GM12878 (cell line): ENCODE measurements around the gene DEK. TPM values are rescaled to one million over a fixed set of nuclear protein-coding genes. Genes with fewer than 3 reads are reported as not detected.
A peak's percentile ranks its signal among the peaks of the same experiment; 100 is the strongest.

ENCODE experiments used
- E2F4 ChIP-seq: IDR thresholded peaks from 2 replicates; pipeline ENCODE4 v1.6.1; 2012; ENCODE audit warnings: low read depth, low read length, improper control_type of control experiment
- EGR1 ChIP-seq, 2 experiments: IDR thresholded peaks; 1 replicate in 1 of 2; 2 replicates in 1 of 2; pipeline ENCODE4 v1.6.1; 2011 to 2012; ENCODE audit warnings: low read depth in 2 of 2, low read length in 2 of 2, borderline replicate concordance in 1 of 2, mild to moderate bottlenecking in 1 of 2, moderate library complexity in 1 of 2
- ELK1 ChIP-seq: IDR thresholded peaks from 2 replicates; pipeline ENCODE4 v1.6.1; 2012; ENCODE audit warnings: low read depth, low read length, improper control_type of control experiment
- FOS ChIP-seq: IDR thresholded peaks from 3 replicates; pipeline ENCODE4 v1.6.1; 2011; ENCODE audit warnings: borderline replicate concordance; ENCODE audit not compliant: insufficient read length; ENCODE audit errors: extremely low read depth
- GABPA ChIP-seq: IDR thresholded peaks from 2 replicates; pipeline ENCODE4 v1.6.1; 2014; ENCODE audit warnings: antibody characterized with exemption, low read depth, mild to moderate bottlenecking, inconsistent platforms
- HCFC1 ChIP-seq: fragments of 150-350 bp; IDR thresholded peaks from 2 replicates; pipeline ENCODE4 v1.6.1; 2014; ENCODE audit warnings: low read length
- HDAC6 ChIP-seq: fragments of 200-600 bp; sonication (generic); IDR thresholded peaks from one replicate; pipeline ENCODE4 v1.8.0; 2017; ENCODE audit warnings: antibody characterized with exemption; ENCODE audit not compliant: unreplicated experiment
- IRF3 ChIP-seq: fragments of 450-650 bp; IDR thresholded peaks from 2 replicates; pipeline ENCODE4 v1.6.1; 2014; ENCODE audit warnings: mild to moderate bottlenecking
- JUNB ChIP-seq: IDR thresholded peaks from 2 replicates; pipeline ENCODE4 v1.6.1; 2016; ENCODE audit warnings: antibody characterized with exemption, mild to moderate bottlenecking
- MTA2 ChIP-seq: fragments of 450-650 bp; IDR thresholded peaks from 2 replicates; pipeline ENCODE4 v1.6.1; 2016; ENCODE audit warnings: low read depth, mild to moderate bottlenecking, moderate library complexity
- NFIC ChIP-seq: IDR thresholded peaks from 2 replicates; pipeline ENCODE4 v1.6.1; 2012; ENCODE audit warnings: low read depth, mild to moderate bottlenecking, inconsistent platforms, low read length, moderate library complexity
- RUNX3 ChIP-seq: IDR thresholded peaks from 2 replicates; pipeline ENCODE4 v1.6.1; 2012; ENCODE audit warnings: low read length, inconsistent platforms
- SKIL ChIP-seq: fragments of 450-650 bp; IDR thresholded peaks from 2 replicates; pipeline ENCODE4 v1.6.1; 2017; ENCODE audit warnings: mild to moderate bottlenecking, low read depth, inconsistent platforms; ENCODE audit not compliant: poor library complexity, severe bottlenecking
- SUZ12 ChIP-seq: fragments of 200-600 bp; sonication (generic); IDR thresholded peaks from one replicate; pipeline ENCODE4 v1.6.1; 2018; ENCODE audit warnings: antibody characterized with exemption, mild to moderate bottlenecking; ENCODE audit not compliant: unreplicated experiment
- TCF12 ChIP-seq: IDR thresholded peaks from 2 replicates; pipeline ENCODE4 v1.6.1; 2011; ENCODE audit warnings: low read depth, mild to moderate bottlenecking, low read length
- USF2 ChIP-seq: IDR thresholded peaks from 2 replicates; pipeline ENCODE4 v1.6.1; 2011; ENCODE audit warnings: low read depth, low read length, improper control_type of control experiment, borderline replicate concordance
- ZNF592 ChIP-seq: fragments of 450-650 bp; IDR thresholded peaks from 2 replicates; pipeline ENCODE4 v1.6.1; 2017; ENCODE audit warnings: mild to moderate bottlenecking, moderate library complexity
- ZNF622 ChIP-seq: fragments of 450-650 bp; IDR thresholded peaks from 2 replicates; pipeline ENCODE4 v1.6.1; 2017; ENCODE audit warnings: mild to moderate bottlenecking, inconsistent platforms
- polyA plus RNA-seq, 11 experiments: library from polyadenylated mRNA; depleted of rRNA in 4 of 11; unstranded in 6 of 11; stranded (reverse) in 5 of 11; fragments of >200 nt; fragmentation: Nextera tagmentation in 4 of 11; fragmentation: Illumina TruSeq in 1 of 11; extraction: Ambion mirVana in 4 of 11; extraction: Trizol in 1 of 11; gene quantifications; 1 replicate in 1 of 11; 2 replicates in 10 of 11; pipeline versions ENCODE4 v1.2.1 to v1.2.3, GENCODE V29; 2011 to 2016; ENCODE audit warnings: inconsistent platforms in 2 of 11, missing spikeins in 2 of 11, low read depth in 1 of 11
- total RNA-seq, 4 experiments: library from RNA; depleted of rRNA in 3 of 4; stranded (reverse); fragments of >200 nt in 3 of 4; fragmentation: Illumina TruSeq in 1 of 4; extraction: Trizol in 1 of 4; gene quantifications; 2 replicates each; pipeline versions ENCODE4 v1.2.1 to v1.2.3, GENCODE V29; 2013 to 2021

The DEK gene
- total and polyA plus RNA-seq, 10 of the 15 experiments (the other 5 are each of a cell fraction or from before 2014, with no cell fraction given): 111 to 346 (median 196) TPM

GRCh38 chr6:18245642-18246041, 18.7 kb downstream of the DEK start (continued):
- no peak for TF ChIP-seq IRF3
- TF ChIP-seq EGR1 (IDR thresholded peaks at IDR 0.05; ENCODE audit: borderline replicate concordance in 1 of 2, low read depth in 2 of 2, low read length in 2 of 2): no peak
- no peak for TF ChIP-seq FOS
- no peak for TF ChIP-seq HDAC6
- no peak for TF ChIP-seq GABPA
- peak; percentile 96 for TF ChIP-seq RUNX3
- TF ChIP-seq SUZ12: no peak
- TF ChIP-seq JUNB: no peak; the same call in 1 of the 2 replicates
- no peak for TF ChIP-seq ZNF622
- TF ChIP-seq ZNF592: no peak
- 0 out of 2 replicates have a peak, but pooled peaks have one; percentile 10 for TF ChIP-seq TCF12
- peak; percentile 37; the same call in 1 of the 2 replicates for TF ChIP-seq MTA2
- TF ChIP-seq ELK1: no peak
- TF ChIP-seq NFIC: peak; percentile 52
- TF ChIP-seq HCFC1: no peak
- TF ChIP-seq USF2: no peak
- no peak for TF ChIP-seq SKIL
- no peak for TF ChIP-seq E2F4
